ENCODE results near the gene ZNF205. TPM values are rescaled to one million over a fixed set of nuclear protein-coding genes. Genes with fewer than 3 reads are reported as not detected.
A peak's percentile ranks its signal among the peaks of the same experiment; 100 is the strongest.

The ZNF205 gene
- total RNA-seq, 1 donor from 2014 or later = 25.1 TPM

GRCh38 chr16:3084491-3084890, 27.9 kb upstream of the ZNF205 start:
- H3K36me3 ChIP-seq (ENCODE audit: control insufficient read depth, insufficient read depth, low read length) = no peaks in the 10 kb centered on the region
- H3K27me3 ChIP-seq (ENCODE audit: control insufficient read depth, insufficient read depth, low read length) = peaks cover 7% of the 10 kb centered on the region
- DNase-seq (ENCODE audit: low read depth) = no peak
- H3K4me3 ChIP-seq (ENCODE audit: low read depth, low read length) = no peak overlapping the region
- TF ChIP-seq CTCF (IDR thresholded peaks at IDR 0.05; ENCODE audit: insufficient read depth, low read length, poor library complexity, severe bottlenecking) = no peak

DNA sequence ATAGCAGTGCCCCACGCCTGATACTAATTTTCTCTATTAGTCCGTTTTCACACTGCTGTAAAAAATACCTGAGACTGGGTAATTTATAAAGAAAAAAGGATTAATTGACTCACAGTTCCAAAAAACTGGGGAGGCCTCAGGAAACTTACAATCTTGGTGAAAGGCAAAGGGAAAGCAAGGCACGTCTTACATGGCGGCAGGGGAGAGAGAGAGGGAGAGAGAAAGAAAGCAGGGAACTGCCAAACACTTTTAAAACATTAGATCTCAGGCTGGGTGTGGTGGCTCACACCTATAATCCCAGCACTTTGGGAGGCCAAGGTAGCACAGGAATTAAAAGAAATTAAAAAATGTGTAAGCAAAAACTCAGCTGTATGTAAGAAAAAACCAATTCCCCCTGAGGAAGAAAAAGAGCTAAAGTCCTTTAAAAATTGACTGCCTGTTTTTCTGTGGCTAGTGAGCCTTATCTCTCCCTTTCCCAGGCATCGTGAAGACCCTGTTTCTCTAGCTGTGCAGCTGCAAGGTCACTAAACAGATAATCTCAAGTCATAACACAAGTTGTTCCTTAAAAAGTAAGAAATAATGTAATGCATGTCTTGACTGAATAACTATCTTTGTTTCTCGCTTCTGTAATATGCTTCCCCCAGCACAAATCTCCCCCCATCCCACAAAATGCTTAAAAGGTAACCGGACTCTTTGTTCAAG, 27.3 kb upstream of the ZNF205 start:
- DNase-seq (ENCODE audit: low read depth) = no peak
- Histone ChIP-seq H3K4me3 (ENCODE audit: low read depth, low read length) (no peak overlapping the region), H3K36me3 (ENCODE audit: control insufficient read depth, insufficient read depth, low read length) (no peaks in the 10 kb centered on the region), H3K27me3 (ENCODE audit: control insufficient read depth, insufficient read depth, low read length) (peaks cover 7% of the 10 kb centered on the region)
- TF ChIP-seq CTCF (IDR thresholded peaks at IDR 0.05; ENCODE audit: insufficient read depth, low read length, poor library complexity, severe bottlenecking) = no peak

DNA sequence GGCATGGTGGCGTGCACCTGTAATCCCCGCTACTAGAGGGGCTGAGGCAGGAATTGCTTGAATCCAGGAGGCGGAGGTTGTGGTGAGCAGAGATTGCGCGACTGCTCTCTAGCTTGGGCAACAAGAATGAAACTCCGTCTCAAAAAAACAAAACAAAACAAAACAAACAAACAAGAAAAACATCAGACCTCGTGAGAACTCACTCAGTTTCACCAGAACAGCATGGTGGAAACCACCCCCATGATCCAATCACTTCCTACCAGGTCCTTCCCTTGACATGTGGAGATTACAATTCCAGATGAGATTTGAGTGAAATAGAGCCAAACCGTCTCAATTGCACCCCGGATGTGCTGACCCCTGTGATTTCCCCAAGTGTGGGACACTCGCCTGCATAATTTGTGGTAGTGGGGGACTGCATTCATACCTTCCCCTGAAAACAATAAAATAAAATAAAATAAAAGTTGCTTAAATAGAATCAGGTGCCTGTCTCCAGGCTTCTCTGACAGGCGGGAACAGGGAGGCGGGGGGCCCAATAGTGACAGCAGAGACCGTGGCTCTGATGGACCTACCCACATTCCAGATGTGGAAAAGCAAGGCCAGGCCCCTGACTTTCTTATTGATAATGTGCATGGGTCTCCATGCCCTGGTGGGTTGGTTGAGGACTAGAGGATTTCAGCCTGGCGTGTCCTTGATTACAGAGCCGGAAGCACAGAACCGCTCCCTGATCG, 26.4 kb upstream of the ZNF205 start:
- Histone ChIP-seq H3K36me3 (ENCODE audit: control insufficient read depth, insufficient read depth, low read length) (no peaks in the 10 kb centered on the region), H3K27me3 (ENCODE audit: control insufficient read depth, insufficient read depth, low read length) (peaks cover 7% of the 10 kb centered on the region), H3K4me3 (ENCODE audit: low read depth, low read length) (no peak overlapping the region)
- no peak for DNase-seq (ENCODE audit: low read depth)
- TF ChIP-seq CTCF (IDR thresholded peaks at IDR 0.05; ENCODE audit: insufficient read depth, low read length, poor library complexity, severe bottlenecking) = no peak

DNA sequence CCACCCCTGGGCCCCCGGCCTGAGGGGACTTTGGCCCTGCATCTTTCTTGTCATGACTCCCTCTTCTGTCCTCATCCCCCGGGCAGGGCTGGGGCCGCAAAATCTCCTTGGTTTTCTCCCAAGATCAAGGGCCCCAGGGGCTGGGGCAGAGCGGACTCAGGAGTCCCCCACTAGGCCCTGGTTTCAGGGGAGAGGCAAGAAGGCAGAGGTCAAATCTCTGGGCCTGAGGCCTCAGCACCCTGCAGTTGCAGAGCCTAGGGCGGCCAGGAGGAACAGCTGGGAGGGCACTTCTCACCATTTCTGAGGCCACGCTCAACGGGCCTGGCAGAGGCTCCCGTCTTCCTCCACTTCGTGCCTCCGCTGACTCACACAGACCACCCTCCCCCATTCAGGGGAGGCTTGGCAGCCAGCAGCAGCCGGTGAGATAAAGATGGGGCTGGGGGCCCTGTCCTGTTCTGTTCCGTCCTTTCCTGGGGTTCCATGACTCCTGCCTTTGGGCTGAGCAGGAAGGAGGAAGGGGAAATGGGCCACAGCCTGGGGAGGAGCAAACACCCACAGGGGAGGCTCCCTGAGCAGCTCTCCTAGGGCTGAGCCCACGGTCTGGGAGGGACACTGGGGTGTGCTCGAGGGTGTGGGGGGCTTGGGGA, 25.7 kb upstream of the ZNF205 start:
- no peak for TF ChIP-seq CTCF (IDR thresholded peaks at IDR 0.05; ENCODE audit: insufficient read depth, low read length, poor library complexity, severe bottlenecking)
- peaks cover 8% of the 10 kb centered on the region for H3K27me3 ChIP-seq (ENCODE audit: control insufficient read depth, insufficient read depth, low read length)
- H3K4me3 ChIP-seq (ENCODE audit: low read depth, low read length) = no peak overlapping the region
- no peaks in the 10 kb centered on the region for H3K36me3 ChIP-seq (ENCODE audit: control insufficient read depth, insufficient read depth, low read length)
- DNase-seq (ENCODE audit: low read depth) = no peak

DNA sequence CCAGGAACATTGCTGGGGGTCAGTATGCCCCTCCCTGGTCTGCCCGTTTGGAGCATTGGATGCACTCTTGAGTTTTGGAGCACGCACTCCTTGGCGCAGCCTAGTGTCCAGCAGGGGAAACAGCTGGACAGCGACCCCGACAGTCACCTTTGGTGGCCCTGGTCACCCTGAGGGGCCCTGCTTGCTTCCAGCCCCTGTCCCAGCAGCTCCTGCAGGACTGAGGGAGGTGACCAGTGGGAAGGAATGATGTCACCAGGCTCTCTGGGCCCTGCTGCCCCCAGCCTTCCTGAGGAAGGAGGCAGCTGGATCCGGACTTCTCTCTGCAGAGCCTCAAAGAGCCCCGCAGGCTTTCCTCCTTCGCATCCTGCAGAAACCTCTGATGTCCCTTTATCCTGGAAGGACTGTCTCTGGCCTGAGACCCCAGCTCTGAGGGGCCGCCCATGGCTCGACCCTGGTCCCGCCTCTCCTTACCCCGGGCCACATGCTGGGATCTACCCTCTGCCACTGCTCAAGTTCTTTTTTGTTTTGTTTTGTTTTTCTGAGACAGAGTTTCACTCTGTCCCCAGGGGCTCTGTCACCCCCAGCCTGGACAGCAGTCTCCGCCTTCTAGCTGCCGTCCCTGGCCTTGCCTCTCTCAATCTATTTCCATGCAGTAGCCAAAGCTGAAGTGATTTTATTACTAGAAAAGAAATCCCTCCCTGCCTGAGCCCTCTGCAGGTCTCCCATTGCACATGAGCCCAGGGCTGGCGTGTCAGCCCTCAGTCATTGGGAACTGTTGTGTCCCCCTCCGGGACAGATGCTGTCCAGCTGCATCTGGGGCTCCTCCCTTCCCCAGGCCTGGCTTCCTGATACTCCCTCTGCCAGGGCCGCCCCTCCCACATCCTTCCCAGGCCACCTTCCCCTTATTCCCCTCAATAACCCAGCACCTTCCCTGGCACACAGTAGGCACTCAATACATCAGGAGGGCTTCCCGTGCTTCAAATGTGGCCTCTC, 24.8 kb upstream of the ZNF205 start:
- no peak for DNase-seq (ENCODE audit: low read depth)
- no peaks in the 10 kb centered on the region for H3K36me3 ChIP-seq (ENCODE audit: control insufficient read depth, insufficient read depth, low read length)
- peak; percentile 9 for TF ChIP-seq CTCF (IDR thresholded peaks at IDR 0.05; ENCODE audit: insufficient read depth, low read length, poor library complexity, severe bottlenecking)
- no peak overlapping the region for H3K4me3 ChIP-seq (ENCODE audit: low read depth, low read length)
- H3K27me3 ChIP-seq (ENCODE audit: control insufficient read depth, insufficient read depth, low read length) = peaks cover 16% of the 10 kb centered on the region

Data from kidney epithelial cell (primary cell).